Nephron progenitor cell (in vitro differentiated cells): ENCODE data around the gene PLXNB1.
A peak's percentile ranks its signal among the peaks of the same experiment; 100 is the strongest.

Source experiments
- DNase-seq: peaks from one replicate; pipeline ENCODE4 v3.0.0; 2021
- H3K27ac Mint-ChIP-seq: 2 replicates; pipeline ENCODE4 v1.8.0; 2021; ENCODE audit warnings: mild to moderate bottlenecking, moderate library complexity, mixed read lengths
- H3K27me3 Mint-ChIP-seq: 2 replicates; pipeline ENCODE4 v1.8.0; 2021; ENCODE audit warnings: mild to moderate bottlenecking, low read depth, mixed read lengths; ENCODE audit not compliant: poor library complexity
- H3K36me3 Mint-ChIP-seq: 2 replicates; pipeline ENCODE4 v1.8.0; 2021; ENCODE audit warnings: low read depth, mixed read lengths
- H3K4me1 Mint-ChIP-seq: 2 replicates; pipeline ENCODE4 v1.8.0; 2021; ENCODE audit warnings: mixed read lengths
- H3K4me3 Mint-ChIP-seq: 2 replicates; pipeline ENCODE4 v1.8.0; 2021; ENCODE audit warnings: mild to moderate bottlenecking, moderate library complexity, mixed read lengths
- H3K9me3 Mint-ChIP-seq: 2 replicates; pipeline ENCODE4 v1.8.0; 2021; ENCODE audit warnings: mild to moderate bottlenecking, moderate library complexity, mixed read lengths
- TF ChIP-seq, protein P1 (sequence below): fragments of 200-600 bp; sonication (generic); IDR thresholded peaks from 2 replicates; pipeline ENCODE4 v1.5.0; 2021; ENCODE audit warnings: antibody characterized with exemption

The PLXNB1 gene

DNA sequence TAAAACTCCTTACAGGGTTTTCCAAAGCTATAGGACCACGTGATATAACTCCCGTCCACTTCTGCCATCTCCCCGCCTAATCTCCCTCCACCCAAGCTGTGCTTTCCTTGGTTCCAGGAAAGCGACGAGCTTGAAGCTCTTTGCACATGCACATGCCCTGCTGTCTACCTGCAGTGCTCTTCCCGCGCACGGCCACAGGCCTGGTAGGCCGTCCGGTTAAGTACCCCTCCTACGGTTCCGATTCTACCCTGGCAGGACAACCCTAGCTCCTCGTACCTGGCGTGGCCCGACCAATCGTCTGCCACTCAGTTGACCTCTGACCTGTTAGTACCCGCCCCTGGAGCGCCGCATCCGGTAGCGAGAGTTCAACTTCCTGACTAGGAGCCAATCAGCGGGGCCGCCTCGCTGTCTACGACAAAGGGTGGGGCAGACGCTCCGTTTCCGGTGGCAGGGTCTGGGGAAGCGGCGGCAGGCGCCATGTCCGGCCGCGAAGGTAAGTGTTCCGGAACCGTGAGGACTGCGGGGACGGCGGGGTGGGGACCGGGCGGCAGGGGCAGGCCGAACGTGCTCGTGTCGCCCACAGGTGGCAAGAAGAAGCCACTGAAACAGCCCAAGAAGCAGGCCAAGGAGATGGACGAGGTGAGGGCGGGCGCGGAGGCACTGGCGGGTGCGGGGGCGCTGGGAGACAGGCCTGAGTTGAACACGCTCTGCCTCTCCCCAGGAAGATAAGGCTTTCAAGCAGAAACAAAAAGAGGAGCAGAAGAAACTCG lies 10.1 kb upstream of the PLXNB1 start, which contains the start of the genes CCDC51 and TMA7:
CCDC51 (minus strand) TSS at position 300 of the 770 bp plus-strand sequence. CDS start 4,991 bp downstream, outside the sequence.
TMA7 (plus strand) TSS at position 438 of the 770 bp plus-strand sequence; CDS start at position 478, 40 bp downstream.
- H3K27me3 Mint-ChIP-seq: no peaks in the 10 kb centered on the region
- peak within 1 kb of the TSS; percentile 96 for H3K4me3 Mint-ChIP-seq
- peaks cover 39% of the 10 kb centered on the region for H3K4me1 Mint-ChIP-seq
- TF ChIP-seq, protein P1, sequence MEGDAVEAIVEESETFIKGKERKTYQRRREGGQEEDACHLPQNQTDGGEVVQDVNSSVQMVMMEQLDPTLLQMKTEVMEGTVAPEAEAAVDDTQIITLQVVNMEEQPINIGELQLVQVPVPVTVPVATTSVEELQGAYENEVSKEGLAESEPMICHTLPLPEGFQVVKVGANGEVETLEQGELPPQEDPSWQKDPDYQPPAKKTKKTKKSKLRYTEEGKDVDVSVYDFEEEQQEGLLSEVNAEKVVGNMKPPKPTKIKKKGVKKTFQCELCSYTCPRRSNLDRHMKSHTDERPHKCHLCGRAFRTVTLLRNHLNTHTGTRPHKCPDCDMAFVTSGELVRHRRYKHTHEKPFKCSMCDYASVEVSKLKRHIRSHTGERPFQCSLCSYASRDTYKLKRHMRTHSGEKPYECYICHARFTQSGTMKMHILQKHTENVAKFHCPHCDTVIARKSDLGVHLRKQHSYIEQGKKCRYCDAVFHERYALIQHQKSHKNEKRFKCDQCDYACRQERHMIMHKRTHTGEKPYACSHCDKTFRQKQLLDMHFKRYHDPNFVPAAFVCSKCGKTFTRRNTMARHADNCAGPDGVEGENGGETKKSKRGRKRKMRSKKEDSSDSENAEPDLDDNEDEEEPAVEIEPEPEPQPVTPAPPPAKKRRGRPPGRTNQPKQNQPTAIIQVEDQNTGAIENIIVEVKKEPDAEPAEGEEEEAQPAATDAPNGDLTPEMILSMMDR: no peak
- peak within 1 kb of the TSS; percentile 93 for H3K27ac Mint-ChIP-seq
- H3K36me3 Mint-ChIP-seq: peaks cover 17% of the 10 kb centered on the region
- peak; percentile 95 for DNase-seq
- no peaks in the 10 kb centered on the region for H3K9me3 Mint-ChIP-seq

DNA sequence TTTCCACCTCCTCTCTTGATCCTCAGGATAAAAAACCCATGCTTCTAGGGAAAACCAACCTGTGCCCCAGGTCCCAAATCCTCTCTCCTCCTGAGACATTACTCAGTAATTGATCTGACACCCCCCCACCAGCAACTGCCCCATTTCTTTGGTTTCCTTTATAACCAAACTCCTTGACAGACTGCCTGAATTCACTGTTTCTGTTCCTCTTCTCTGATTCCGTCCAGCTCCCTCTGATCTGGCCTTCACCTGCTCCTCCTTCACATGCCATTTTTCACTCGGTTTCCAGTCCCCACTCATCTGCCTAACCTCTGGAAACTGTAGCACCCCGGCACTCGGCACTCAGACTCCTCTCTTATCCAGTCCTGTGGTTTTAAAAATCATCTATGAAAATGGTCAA lies 7.9 kb upstream of the PLXNB1 start:
- H3K4me1 Mint-ChIP-seq: peaks cover 39% of the 10 kb centered on the region
- H3K36me3 Mint-ChIP-seq: peaks cover 8% of the 10 kb centered on the region
- no peak overlapping the region for H3K4me3 Mint-ChIP-seq
- TF ChIP-seq, protein P1: no peak
- H3K27me3 Mint-ChIP-seq: no peaks in the 10 kb centered on the region
- H3K9me3 Mint-ChIP-seq: no peaks in the 10 kb centered on the region
- peak overlapping the region; percentile 41 for H3K27ac Mint-ChIP-seq
- DNase-seq: no peak

DNA sequence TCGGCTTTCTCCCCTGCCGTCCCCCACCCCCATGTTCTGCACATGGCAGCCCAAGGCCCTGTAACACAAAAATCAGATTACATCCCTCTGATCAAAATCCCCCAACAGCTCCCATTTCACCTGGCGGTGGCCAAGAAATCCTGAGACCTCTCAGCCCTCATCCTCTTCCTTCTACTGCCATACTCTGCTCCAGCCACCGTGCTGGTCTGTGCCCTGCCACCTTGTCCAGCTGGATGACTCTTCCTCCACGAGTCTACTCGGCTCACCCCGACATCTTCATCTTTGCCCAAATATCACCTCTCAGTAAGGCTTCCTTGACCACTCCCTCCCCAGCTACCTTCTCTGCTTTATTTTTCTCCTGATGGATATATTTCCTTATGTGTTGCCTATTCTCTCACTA lies 7.0 kb upstream of the PLXNB1 start:
- Mint-ChIP-seq H3K9me3 (no peaks in the 10 kb centered on the region), H3K27ac (no peak overlapping the region), H3K36me3 (peaks cover 6% of the 10 kb centered on the region), H3K4me3 (no peak overlapping the region), H3K27me3 (no peaks in the 10 kb centered on the region), H3K4me1 (peaks cover 37% of the 10 kb centered on the region)
- DNase-seq: no peak
- TF ChIP-seq, protein P1: no peak

DNA sequence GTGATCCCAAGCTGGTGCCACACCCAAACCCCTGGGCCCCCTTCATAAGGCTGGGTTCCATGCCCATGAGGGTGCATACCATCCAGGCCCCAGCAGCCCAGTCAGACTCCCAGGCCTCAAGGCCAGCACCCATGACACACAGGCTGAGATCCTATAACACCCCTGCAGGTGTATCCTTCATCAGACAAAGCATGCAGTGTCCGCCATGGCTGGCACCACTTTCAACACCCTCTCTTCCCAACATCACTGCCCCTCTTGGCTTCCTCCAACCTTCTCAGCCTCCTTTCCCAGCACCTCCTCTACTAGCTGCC lies 6.5 kb upstream of the PLXNB1 start:
- no peak for DNase-seq
- H3K27me3 Mint-ChIP-seq: no peaks in the 10 kb centered on the region
- H3K27ac Mint-ChIP-seq: no peak overlapping the region
- no peaks in the 10 kb centered on the region for H3K9me3 Mint-ChIP-seq
- H3K36me3 Mint-ChIP-seq: peaks cover 6% of the 10 kb centered on the region
- H3K4me1 Mint-ChIP-seq: peaks cover 37% of the 10 kb centered on the region
- TF ChIP-seq, protein P1: no peak
- H3K4me3 Mint-ChIP-seq: no peak overlapping the region

DNA sequence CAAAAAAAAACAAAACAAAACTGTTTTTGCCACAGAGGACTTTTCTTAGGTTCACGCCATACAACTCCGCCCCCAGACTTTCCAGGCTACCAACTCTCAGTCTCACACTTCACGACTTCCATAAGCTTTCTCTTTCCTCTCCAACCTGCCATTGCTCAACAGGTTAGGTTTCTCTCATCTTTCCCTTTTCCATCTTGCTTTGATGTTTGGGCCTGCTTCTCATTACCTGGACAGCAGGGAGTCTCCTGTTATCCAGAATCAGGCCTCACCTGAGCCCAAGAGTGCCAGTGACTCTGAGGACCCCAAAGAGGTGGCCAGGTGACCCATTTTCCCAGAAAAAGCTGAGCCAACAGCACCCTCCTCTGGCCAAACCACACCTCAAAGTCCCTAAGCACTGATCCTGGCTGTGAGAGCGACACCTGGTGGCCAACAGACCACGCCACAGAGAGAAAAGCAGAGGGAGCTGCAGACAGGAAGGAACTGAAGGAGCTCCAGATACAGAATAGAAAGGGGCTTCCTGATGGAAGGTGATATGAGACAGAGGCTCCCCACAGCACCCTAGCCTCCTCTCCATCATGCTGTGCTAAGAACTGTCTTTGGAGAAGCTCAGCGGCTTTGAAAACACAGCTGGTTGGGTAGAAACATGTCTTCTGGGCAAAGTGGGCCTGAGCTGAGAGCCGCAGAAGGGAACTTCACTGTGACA lies 6.0 kb upstream of the PLXNB1 start:
- peak; percentile 86 for DNase-seq
- H3K9me3 Mint-ChIP-seq: no peaks in the 10 kb centered on the region
- H3K4me3 Mint-ChIP-seq: no peak overlapping the region
- H3K4me1 Mint-ChIP-seq: peaks cover 37% of the 10 kb centered on the region
- H3K27me3 Mint-ChIP-seq: no peaks in the 10 kb centered on the region
- TF ChIP-seq, protein P1: peak; percentile 99
- peaks cover 5% of the 10 kb centered on the region for H3K36me3 Mint-ChIP-seq
- H3K27ac Mint-ChIP-seq: no peak overlapping the region
